Measurements from ENCODE around the gene CUTA.
"Not testable (repeated sequence)": the region's sequence is repeated elsewhere in the genome, so short reads cannot be mapped to it uniquely, and the experiment has no call there.

Gene CUTA

DNA sequence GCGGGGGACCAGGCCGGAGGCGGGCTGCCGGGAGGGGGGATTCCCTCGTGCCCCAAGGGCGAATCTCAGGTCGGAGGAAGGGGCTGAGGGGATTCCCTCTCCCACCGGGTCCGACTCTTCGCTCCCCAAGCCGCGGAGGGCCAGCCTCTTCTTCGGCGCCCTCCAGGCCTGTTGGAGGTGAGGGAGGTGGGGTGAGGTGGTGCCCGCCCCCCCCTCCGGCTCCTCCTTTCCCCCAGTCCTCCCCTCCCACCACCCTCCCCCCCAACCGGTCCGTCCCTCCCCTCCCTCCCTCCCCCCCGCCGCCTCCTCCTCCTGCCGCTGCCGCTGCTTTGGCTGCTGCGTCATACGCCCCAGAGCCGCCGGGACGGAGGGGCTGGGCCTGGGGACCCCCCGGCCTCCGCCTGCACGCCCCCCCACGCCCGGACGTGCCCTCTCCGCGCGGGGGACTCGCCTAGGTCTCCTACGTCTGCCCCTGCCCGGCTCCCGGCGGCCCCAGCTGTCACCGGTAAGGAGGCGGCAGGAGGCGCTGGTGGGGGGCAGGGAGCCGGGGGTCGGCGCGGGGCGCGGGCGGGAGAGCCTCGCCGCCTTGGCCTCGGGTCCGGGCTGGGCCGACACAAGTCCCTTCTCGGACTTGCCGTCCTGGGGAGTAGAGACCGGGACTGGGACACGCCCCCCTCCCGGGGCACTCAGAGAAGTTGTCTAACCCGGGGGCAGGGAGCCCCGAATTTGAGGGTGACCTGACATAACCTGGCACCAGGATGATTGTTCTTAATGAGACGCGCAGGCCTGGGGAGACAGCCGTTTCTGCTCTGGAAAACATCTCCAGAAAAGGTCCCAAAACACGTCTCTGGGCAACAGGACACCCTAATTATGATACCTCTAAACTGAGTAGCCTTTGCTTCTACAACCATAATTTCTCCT lies 6.9 kb downstream of the CUTA start, which contains the start of gene PHF1:
Gene PHF1 (plus strand): TSS at position 304 of the 921 bp plus-strand sequence. CDS start 1,250 bp downstream, outside the sequence.
- TF ChIP-seq, protein P1, sequence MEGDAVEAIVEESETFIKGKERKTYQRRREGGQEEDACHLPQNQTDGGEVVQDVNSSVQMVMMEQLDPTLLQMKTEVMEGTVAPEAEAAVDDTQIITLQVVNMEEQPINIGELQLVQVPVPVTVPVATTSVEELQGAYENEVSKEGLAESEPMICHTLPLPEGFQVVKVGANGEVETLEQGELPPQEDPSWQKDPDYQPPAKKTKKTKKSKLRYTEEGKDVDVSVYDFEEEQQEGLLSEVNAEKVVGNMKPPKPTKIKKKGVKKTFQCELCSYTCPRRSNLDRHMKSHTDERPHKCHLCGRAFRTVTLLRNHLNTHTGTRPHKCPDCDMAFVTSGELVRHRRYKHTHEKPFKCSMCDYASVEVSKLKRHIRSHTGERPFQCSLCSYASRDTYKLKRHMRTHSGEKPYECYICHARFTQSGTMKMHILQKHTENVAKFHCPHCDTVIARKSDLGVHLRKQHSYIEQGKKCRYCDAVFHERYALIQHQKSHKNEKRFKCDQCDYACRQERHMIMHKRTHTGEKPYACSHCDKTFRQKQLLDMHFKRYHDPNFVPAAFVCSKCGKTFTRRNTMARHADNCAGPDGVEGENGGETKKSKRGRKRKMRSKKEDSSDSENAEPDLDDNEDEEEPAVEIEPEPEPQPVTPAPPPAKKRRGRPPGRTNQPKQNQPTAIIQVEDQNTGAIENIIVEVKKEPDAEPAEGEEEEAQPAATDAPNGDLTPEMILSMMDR (IDR thresholded peaks at IDR 0.05; ENCODE audit: insufficient read depth, missing control alignments), result no peak
- DNase-seq (ENCODE audit: insufficient read length, low spot score) (peak; percentile 63), FAIRE-seq (no peak)

DNA sequence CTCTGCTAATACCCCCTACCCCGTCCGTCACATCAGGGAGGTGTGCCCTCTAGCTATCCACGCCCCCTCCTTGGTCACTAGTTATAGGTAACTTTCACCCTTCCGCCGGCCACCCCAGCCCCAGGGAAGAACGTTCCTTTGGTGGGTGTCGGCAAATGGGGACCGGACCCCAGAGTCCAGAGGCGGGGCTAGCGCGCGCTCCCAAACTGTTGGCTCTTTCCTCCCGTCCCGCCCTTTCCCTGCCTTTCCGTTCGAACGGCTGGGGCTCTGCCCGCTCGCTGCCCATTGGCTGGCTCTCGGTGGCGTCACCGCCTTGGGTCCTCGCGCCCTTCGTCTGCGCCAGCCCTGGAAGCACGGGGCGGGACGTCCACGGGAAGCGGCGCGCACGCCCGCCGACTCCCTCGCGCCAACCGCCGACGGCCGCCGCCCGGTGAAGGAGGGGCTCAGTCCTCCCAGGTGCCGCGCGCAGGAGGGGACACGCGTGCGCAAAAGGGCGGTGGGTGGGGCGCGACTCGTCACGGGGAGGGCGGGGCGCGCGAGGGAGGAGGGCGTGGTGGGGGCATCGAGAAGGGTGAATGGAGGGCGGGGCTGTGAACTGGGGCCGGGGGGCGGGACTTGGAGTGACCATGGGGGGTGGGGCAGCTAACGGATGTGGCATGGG lies 7.7 kb downstream of the CUTA start:
- DNase-seq (ENCODE audit: insufficient read length, low spot score) (peak; percentile 93), FAIRE-seq (no peak)
- TF ChIP-seq, protein P1 (IDR thresholded peaks at IDR 0.05; ENCODE audit: insufficient read depth, missing control alignments), result no peak

DNA sequence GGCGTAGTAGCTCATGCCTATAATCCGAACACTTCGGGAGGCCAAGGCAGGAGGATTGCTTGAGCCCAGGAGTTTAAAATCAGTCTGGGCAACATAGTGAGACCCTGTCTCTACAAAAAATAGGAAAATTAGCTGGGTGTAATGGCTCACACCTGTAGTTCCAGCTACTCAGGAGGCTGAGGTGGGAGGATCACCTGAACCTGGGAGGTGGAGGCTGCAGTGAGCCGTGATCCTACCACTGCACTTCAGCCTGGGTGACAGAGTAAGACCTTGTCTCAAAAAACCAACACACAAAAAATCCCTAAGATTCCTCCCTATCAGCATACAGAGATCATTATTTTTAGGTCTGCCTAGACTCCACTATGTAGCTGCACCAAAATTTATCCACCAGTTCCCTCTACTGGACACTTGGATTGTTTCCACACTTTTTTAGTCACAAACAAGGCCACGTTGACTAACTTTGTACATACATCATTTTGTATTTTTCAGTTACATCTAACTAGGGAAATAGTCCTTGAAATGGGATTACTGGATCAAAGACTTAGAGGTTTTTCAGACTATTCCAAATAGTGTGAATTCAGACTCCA lies 10.7 kb downstream of the CUTA start:
- FAIRE-seq (no peak), DNase-seq (ENCODE audit: insufficient read length, low spot score) (no peak)
- TF ChIP-seq, protein P1 (IDR thresholded peaks at IDR 0.05; ENCODE audit: insufficient read depth, missing control alignments), result peak; percentile 30

DNA sequence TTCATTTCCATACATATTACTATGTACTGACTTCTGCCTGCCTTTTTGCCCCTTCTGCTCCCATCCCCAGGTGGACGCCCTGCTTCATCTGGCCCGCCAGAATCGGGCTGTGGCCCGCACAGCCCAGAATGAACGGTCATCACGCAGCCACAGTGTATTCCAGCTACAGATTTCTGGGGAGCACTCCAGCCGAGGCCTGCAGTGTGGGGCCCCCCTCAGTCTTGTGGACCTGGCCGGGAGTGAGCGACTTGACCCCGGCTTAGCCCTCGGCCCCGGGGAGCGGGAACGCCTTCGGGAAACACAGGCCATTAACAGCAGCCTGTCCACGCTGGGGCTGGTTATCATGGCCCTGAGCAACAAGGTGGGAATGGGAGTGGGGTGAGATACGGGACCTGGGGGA lies 11.8 kb downstream of the CUTA start:
- DNase-seq (ENCODE audit: insufficient read length, low spot score) (no peak), FAIRE-seq (no peak)
- TF ChIP-seq, protein P1 (IDR thresholded peaks at IDR 0.05; ENCODE audit: insufficient read depth, missing control alignments), result no peak

DNA sequence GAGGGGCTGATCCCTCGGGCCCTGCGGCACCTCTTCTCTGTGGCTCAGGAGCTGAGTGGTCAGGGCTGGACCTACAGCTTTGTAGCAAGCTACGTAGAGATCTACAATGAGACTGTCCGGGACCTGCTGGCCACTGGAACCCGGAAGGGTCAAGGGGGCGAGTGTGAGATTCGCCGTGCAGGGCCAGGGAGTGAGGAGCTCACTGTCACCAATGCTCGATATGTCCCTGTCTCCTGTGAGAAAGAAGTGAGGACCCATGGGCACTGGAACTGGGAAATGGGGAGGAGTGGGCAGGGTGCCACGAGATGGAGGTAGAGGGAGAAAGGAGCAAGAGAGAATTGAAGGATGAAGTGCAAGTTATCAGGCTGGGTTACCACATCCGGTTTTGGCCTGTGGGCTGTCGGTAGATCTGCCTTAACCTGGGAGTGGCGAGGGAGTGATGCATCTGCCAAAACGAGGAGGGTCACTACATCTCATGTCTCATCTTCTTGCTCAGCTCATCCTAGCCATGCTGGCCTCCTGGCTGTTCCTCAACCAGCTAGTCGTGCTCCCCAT lies 12.4 kb downstream of the CUTA start:
- FAIRE-seq, result no peak
- TF ChIP-seq, protein P1 (IDR thresholded peaks at IDR 0.05; ENCODE audit: insufficient read depth, missing control alignments), result no peak

DNA sequence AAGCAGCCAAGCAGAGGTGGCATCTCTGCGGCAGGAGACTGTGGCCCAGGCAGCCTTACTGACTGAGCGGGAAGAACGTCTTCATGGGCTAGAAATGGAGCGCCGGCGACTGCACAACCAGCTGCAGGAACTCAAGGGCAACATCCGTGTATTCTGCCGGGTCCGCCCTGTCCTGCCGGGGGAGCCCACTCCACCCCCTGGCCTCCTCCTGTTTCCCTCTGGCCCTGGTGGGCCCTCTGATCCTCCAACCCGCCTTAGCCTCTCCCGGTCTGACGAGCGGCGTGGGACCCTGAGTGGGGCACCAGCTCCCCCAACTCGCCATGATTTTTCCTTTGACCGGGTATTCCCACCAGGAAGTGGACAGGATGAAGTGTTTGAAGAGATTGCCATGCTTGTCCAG lies 13.0 kb downstream of the CUTA start:
- DNase-seq (ENCODE audit: insufficient read length, low spot score) (no peak), FAIRE-seq (no peak)
- TF ChIP-seq, protein P1 (IDR thresholded peaks at IDR 0.05; ENCODE audit: insufficient read depth, missing control alignments), result no peak

More for the DNA sequence above, 12.4 kb downstream of the CUTA start:
- DNase-seq (ENCODE audit: insufficient read length, low spot score), result no peak

DNA sequence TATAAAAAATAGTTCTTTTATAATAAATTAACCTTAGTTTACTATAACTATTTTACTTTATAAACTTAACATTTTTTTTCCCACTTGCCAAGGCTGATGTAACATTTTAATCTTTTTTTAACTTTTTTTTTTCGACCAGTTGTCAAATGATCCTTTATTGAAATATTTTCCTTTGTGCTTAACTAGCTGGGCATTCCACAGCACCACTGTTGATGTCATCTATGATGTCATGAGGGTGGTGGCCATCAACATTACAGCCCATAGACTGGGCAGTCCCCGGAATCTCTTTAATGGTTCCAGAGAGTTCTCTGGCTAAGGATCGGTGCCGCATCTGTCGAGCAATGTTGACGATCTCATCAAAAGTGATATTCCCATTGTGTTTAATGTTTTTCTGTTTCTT lies 18.0 kb downstream of the CUTA start:
- DNase-seq (ENCODE audit: insufficient read length, low spot score); FAIRE-seq: not testable (repeated sequence)

DNA sequence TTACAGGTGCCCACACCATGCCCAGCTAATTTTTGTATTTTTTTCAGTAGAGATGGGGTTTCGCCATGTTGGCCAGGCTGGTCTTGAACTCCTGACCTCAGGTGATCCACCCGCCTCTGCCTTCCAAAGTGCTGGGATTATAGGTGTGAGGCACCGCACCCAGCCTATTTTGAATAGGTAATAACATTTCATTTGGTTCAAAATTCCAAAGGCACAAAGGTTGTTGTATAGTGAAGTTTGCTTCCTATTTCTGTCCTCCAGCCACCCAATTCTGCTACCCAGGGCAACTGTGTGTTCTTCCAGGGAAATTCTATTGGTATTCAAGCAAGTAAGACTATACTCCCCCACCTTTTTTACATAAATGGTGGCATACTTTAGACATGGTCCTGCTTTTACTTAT lies 19.3 kb downstream of the CUTA start:
- FAIRE-seq; DNase-seq (ENCODE audit: insufficient read length, low spot score): not testable (repeated sequence)

Measured in D721Med (cell line).